ENCODE data around the gene ABI3BP.

GRCh38 chr3:100783619-100784018, 209.6 kb downstream of the ABI3BP start:
- no peak for TF ChIP-seq CTCF (IDR thresholded peaks at IDR 0.05)
- TF ChIP-seq POLR2A (IDR thresholded peaks at IDR 0.05): no peak
